Body of pancreas (tissue), 4 donors: ENCODE results near the gene PLD1.

Experiments
- POLR2A ChIP-seq, 3 donors: fragments of 450-650 bp; IDR thresholded peaks; one replicate each; pipeline ENCODE4 v1.6.1; 2016; ENCODE audit warnings: antibody characterized with exemption in 3 of 3, mild to moderate bottlenecking in 2 of 3
- TF ChIP-seq, protein P1 (sequence below), 7 experiments: fragments of 450-650 bp in 4 of 7; fragments of 200-600 bp in 3 of 7; sonication (generic) in 3 of 7; IDR thresholded peaks; one replicate each; pipeline ENCODE4 v1.5.1; 2016 to 2019; ENCODE audit warnings: antibody characterized with exemption in 7 of 7

DNA sequence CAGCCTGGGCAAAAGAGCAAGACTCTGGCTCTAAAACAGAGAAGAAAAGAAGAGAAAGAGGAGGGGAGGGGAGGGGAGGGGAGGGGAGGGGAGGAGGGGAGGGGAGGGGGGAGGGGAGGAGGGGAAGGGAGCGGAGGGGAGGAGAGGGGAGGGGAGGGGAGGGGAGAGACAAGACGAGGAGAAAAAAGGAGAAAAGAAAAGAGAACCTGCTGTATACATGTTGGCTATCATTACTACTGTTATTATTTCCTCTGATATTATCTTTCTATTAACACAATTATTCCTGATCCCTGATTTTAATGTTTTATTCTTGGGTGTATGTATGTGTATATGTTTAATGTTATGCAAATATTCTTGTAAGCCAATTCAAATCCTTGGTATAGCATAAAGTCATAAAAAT, 46.9 kb downstream of the PLD1 start:
- TF ChIP-seq, protein P1, sequence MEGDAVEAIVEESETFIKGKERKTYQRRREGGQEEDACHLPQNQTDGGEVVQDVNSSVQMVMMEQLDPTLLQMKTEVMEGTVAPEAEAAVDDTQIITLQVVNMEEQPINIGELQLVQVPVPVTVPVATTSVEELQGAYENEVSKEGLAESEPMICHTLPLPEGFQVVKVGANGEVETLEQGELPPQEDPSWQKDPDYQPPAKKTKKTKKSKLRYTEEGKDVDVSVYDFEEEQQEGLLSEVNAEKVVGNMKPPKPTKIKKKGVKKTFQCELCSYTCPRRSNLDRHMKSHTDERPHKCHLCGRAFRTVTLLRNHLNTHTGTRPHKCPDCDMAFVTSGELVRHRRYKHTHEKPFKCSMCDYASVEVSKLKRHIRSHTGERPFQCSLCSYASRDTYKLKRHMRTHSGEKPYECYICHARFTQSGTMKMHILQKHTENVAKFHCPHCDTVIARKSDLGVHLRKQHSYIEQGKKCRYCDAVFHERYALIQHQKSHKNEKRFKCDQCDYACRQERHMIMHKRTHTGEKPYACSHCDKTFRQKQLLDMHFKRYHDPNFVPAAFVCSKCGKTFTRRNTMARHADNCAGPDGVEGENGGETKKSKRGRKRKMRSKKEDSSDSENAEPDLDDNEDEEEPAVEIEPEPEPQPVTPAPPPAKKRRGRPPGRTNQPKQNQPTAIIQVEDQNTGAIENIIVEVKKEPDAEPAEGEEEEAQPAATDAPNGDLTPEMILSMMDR (IDR thresholded peaks at IDR 0.05) = no peak
- TF ChIP-seq POLR2A (IDR thresholded peaks at IDR 0.05) = no peak
